GM21515 (cell line): ENCODE results near the gene VAV2.
"Not testable (repeated sequence)": the region's sequence is repeated elsewhere in the genome, so short reads cannot be mapped to it uniquely, and the experiment has no call there.

Experiments
- ATAC-seq: cut with Tn5 transposase; IDR thresholded peaks from one replicate; pipeline ENCODE4 v1.9.1; 2021; ENCODE audit not compliant: unreplicated experiment

Gene VAV2

GRCh38 chr9:133759946-133760345, 232.2 kb downstream of the VAV2 start:
- no peak for ATAC-seq

DNA sequence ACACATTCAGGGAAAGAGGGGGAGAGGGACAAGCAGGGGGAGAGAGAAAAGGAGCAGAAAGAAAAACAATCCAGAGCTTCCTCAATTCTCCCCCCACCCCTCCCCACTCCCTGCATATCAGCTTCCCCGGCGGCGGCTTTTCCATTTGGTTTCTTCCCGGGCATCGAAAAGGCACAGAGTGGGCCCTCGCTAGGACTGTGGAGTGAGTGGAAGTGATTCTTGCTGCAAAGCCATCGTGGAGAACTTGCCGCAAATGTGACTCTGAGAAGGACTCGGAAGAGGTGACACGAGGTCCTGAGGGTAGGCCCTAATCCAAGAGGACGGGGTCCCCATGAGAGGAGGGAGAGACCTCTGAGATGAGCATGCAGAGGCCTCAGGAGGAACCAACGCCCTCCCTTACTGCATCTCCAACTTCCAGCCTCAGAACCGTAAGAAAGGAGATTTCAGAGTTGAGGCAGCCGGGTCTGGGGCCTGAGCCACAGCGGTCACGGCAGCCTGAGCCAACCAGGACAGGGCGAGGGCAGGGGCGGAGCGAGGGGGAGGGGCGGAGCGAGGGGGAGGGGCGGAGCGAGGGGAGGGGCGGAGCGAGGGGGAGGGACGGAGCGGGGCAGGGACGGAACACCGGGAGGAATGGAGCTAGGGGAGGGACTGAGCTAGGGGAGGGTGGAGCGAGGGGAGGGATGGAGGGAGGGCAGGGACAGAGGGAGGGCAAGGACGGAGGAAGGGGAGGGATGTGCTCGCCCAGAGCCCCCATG, 232.8 kb downstream of the VAV2 start:
- no peak for ATAC-seq

- ATAC-seq: no peak
These were observed 233.9 kb downstream of the VAV2 start for GRCh38 chr9:133758228-133758627.

DNA sequence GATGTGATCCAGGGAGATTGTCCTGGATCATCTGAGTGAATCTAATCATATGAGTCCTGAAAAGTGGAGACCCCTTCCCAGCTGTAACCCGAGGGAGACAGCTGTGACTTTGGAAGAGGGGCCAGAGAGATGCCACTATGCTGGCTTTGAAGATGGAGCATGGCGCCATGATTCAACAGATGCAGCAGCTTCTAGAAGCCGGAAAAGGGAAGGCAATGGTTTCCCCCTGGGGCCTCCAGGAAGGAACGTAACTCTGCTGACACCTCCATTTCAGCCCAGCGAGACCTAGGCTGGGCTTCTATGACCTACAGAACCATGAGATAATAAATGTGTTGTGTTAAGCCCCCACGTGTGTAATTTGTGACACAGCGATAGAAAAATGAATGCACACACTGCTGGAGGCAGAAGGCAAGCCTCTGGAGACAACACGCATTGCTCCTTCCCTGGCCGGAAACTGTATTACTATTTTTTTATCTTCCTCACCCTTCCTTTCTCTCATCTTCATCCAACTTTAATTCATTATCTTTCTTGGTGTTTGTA, 237.4 kb downstream of the VAV2 start:
- ATAC-seq: no peak

DNA sequence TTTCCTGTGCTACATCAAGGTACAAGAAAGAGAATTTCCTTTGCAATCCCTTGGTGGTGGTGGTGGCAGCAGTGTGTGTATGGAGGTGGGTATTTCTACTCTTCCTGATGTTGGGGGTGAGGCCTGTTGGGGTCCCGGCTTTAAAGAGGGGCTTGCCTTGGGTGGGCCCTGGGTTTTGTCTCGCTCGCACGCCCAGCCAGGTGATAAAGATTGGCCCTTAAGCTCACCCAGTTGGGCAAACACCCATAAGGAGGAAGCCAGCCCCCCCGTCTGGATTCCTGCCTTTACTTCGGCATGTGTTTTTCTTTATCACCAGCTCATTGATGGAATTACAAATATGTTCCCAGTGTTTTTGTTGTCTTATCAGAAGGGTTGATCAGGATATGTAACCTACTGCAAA, 237.9 kb downstream of the VAV2 start:
- no peak for ATAC-seq

GRCh38 chr9:133752739-133753446, 239.2 kb downstream of the VAV2 start:
- no peak for ATAC-seq

GRCh38 chr9:133750982-133751649, 241.0 kb downstream of the VAV2 start:
- no peak for ATAC-seq

DNA sequence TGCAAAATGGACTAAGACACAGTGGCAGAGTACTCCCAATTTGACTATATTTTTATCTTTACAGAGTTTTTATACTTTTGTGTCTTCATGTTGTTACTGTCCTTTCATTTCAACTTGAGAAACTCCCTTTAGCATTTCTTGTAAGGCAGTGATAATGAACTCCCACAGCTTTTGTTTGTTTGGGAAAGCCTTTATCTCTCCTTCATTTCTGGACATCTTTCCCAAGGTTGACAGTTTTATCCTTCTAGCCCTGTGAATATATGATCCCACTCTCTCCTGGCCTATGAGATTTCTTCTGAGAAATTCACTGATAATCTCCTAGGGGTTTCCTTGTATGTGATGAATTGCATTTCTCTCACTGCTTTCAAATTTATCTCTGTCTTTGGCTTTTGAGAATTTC, 244.8 kb downstream of the VAV2 start:
- no peak for ATAC-seq

DNA sequence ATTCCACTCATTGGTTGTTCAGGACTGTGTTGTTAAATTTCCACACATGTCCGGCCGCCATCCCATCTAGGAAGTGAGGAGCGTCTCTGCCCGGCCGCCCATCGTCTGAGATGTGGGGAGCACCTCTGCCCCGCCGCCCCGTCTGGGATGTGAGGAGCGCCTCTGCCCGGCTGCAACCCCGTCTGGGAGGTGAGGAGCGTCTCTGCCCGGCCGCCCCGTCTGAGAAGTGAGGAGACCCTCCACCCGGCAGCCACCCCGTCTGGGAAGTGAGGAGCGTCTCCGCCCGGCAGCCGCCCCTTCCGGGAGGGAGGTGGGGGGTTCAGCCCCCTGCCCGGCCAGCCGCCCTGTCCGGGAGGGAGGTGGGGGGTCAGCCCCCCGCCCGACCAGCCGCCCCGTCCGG, 247.6 kb downstream of the VAV2 start:
- not testable (repeated sequence) for ATAC-seq

DNA sequence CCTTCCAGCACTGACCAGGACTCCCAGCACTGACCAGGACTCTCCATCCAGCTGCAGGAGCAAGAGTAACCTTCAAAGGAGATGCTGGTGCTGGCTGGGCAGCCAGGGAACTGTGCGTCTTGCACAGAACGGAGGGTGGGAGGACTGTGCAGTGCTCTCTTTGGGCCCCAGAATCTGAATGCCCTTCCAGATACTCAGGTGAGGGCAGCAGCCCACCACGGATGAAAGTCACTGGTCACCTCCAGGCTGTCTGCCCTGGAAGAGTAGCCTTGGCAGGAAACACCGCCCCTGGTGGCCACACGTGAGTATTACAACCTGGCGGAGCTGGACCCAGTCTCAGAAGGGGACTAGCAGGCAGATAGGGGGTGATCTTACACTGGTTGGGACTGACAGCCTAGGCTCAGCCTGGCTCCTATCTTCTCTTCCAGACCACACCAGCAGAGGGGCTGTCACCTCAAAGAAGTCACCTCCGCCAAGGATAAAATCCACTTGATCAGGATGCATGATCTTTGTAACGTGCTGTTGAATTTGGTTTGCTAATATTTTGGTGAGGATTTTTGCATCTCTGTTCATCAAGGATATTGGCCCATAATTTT, 249.2 kb downstream of the VAV2 start:
- no peak for ATAC-seq

GRCh38 chr9:133742251-133742650, 249.9 kb downstream of the VAV2 start:
- no peak for ATAC-seq

DNA sequence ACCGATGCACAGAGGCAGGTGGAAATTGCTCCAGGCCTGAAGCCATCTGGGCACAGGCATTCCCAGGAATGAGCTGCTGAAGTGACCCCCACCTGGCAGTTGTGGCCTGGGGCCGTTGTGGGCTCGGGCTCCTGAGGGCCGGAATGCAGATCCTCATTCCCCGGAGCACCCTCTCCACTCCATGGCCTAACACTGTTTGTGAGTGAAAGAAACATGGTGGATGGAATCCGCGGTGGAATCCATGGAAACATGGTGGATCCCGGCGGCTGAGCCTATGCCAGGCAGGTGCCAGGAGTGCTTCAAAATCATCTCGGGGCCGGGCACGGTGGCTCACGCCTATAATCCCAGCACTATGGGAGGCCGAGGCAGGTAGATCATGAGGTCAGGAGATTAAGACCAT, 250.4 kb downstream of the VAV2 start:
- ATAC-seq: no peak

DNA sequence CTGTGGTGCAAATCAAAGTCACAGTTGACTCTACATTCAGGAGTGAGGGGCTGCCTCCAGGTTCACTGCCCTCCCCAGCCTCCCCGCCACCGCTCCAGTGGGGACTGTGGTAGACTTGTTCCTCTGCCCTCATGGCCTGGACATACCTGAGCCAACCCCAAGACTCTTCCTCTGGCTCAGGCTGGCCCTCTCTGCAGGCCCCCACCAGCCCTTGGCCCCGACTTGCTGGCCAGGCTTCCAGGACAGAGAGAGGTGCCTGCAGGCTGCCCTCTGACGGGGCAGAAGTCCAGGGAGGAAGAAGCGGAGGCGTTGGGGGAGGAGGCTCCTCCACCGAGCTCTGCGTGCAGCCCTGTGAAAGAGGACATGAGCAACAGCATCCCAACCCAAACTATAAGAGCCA, 251.2 kb downstream of the VAV2 start:
- ATAC-seq: no peak

DNA sequence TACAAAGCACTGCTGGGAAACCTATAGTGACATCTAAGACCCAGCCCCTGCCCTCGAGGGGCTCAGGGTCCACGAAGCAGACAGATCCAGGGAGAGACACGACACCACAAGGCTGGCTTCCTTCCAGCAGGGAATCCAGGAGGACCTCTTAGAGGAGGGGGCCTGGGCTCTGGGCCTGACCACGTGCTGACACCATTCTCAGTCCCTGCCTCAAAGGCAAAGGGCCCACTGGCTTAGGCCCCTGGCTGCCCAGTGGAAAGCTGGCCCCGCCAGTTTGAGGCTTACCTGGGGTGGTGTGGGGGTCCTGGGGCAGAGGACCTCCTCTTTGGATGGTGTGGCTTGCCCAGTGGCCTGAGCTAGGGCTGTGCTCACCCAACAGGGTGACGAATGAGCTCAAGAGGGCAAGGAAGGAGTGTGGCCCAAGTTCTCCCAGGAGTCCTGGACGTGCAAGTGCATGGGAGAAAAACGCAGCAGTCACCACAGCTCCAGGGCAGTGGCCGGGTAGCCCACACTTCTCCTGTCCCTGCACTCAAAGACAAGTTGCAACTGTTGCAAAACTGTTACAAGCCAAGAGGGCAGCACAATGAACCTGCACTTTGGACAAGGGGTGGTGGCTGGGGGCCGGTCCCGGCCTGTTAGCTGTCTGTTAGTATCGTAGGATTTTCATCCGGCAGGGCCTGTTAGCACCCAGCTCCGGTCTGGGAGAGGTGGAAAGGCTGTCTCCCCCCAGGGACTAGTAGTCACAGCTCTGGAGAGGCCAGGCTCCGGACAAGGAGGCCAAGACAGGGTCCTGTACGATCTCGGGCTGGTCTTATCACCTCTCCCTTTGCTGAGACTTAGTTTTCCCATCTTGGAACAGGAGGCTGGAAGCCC, 252.5 kb downstream of the VAV2 start:
- no peak for ATAC-seq

DNA sequence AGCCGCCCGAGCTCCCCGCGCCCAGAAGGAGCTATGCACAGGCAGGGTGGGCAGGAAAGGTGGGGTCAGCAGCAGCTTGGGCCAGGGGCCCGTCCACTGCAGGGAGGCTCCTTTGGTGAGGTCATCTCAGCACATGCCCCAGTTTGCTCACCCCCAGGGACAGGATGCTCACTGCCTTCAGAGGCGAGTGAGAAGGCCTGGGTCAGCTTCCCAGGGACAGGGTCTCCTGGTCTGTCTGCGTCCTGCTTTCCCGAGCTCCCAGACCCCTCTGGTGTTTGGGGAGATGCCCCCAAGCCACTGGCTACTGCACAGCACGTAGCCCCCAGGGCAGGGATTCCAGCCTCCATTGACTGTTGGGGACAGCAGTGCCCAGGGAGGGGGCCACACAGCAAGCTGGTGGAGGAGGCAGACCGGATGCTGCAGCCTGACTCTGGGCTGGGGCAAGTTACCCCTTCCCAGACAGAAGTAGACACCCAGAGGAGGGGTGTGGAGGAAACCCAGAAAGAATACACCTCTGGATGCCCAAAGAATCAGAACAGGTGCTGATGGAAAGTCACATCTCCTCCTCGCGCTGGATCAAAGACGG, 253.4 kb downstream of the VAV2 start:
- ATAC-seq: no peak

GRCh38 chr9:133737774-133738639, 254.1 kb downstream of the VAV2 start, which contains the start of gene SARDH:
SARDH (minus strand) TSS chr9:133738352; CDS start chr9:133734173, 4,179 bp downstream.
- no peak for ATAC-seq

GRCh38 chr9:133737071-133737773, 254.9 kb downstream of the VAV2 start:
- ATAC-seq: no peak

DNA sequence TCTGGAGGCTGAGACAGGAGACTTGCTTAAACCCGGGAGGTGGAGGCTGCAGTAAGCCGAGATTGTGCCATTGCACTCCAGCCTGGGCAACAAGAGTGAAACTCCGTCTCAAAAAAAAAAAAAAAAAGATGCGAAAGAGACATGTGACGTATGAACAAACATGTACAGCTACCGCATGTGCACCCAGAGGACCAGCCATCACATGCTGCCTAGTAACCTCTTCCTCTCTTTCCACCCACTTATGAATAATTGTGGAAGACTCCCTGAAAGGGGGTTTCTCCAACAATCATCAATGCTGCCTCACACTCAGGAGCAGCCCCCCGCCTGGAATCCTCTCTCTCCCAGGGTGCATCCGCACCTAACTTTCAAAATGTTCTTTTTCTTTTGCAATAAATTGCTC, 256.2 kb downstream of the VAV2 start:
- no peak for ATAC-seq
